SK-N-SH (cell line): ENCODE data around the gene POC1B. TPM values are rescaled to one million over a fixed set of nuclear protein-coding genes. Genes with fewer than 3 reads are reported as not detected.
A peak's percentile ranks its signal among the peaks of the same experiment; 100 is the strongest.

Source experiments
- CTCF ChIA-PET: fragments of 300-600, 350-600 bp; formaldehyde crosslinking; extraction: SDS; loops from one replicate; lab custom pipeline; 2021; lab: Yijun Ruan, JAX
- POLR2A ChIA-PET: fragments of 350-600 bp; sonication (Branson Sonifier 250); formaldehyde crosslinking; extraction: SDS; loops from one replicate; lab custom pipeline; 2020; ENCODE audit warnings: antibody characterized with exemption, inconsistent platforms; lab: Yijun Ruan, JAX
- DNase-seq: peaks from one replicate; pipeline ENCODE4 v3.0.0; 2012
- H2AFZ ChIP-seq: fragments of 200-600 bp; sonication (generic); 2 replicates; pipeline ENCODE4 v1.8.1; 2016; ENCODE audit warnings: antibody characterized with exemption, mild to moderate bottlenecking, low read depth
- H3F3A ChIP-seq: fragments of 200-600 bp; sonication (generic); replicated peaks from 2 replicates; pipeline ENCODE3; 2016; ENCODE audit warnings: antibody characterized with exemption, mild to moderate bottlenecking; ENCODE audit not compliant: insufficient read depth
- H3K27ac ChIP-seq, 2 experiments: fragments of 200-500 bp in 1 of 2; fragments of 200-600 bp in 1 of 2; sonication (Bioruptor generic) in 1 of 2; sonication (generic), shearing (Covaris generic) in 1 of 2; 2 replicates each; pipeline versions ENCODE4 v1.5.1 to v1.6.1; 2014 to 2016; ENCODE audit warnings: low read depth in 2 of 2, inconsistent platforms in 1 of 2, low read length in 1 of 2, mild to moderate bottlenecking in 1 of 2, mixed read lengths in 1 of 2
- H3K27me3 ChIP-seq: fragments of 200-600 bp; sonication (generic), shearing (Covaris generic); 2 replicates; pipeline ENCODE4 v1.6.1; 2016; ENCODE audit warnings: mixed run types; ENCODE audit not compliant: insufficient read depth
- H3K36me3 ChIP-seq, 2 experiments: fragments of 200-500 bp in 1 of 2; fragments of 200-600 bp in 1 of 2; sonication (Bioruptor generic) in 1 of 2; sonication (generic) in 1 of 2; replicated peaks in 1 of 2; 2 replicates each; pipeline versions ENCODE3 to v1.5.1; 2014 to 2016; ENCODE audit warnings: low read length in 1 of 2, mild to moderate bottlenecking in 1 of 2; ENCODE audit not compliant: insufficient read depth in 2 of 2, control insufficient read depth in 1 of 2
- H3K4me1 ChIP-seq, 2 experiments: fragments of 200-500 bp in 1 of 2; fragments of 200-600 bp in 1 of 2; sonication (Bioruptor generic) in 1 of 2; sonication (generic), shearing (Covaris generic) in 1 of 2; 2 replicates each; pipeline versions ENCODE4 v1.5.1 to v1.6.1; 2014 to 2016; ENCODE audit warnings: low read depth in 1 of 2, low read length in 1 of 2, mixed run types in 1 of 2; ENCODE audit not compliant: insufficient read depth in 2 of 2, control insufficient read depth in 1 of 2
- H3K4me2 ChIP-seq: fragments of 200-600 bp; sonication (generic), shearing (Covaris generic); 2 replicates; pipeline ENCODE4 v1.6.1; 2017; ENCODE audit warnings: mixed run types
- H3K4me3 ChIP-seq, 2 experiments: fragments of 200-500 bp in 1 of 2; fragments of 200-600 bp in 1 of 2; sonication (Bioruptor generic) in 1 of 2; sonication (generic), shearing (Covaris generic) in 1 of 2; 2 replicates each; pipeline versions ENCODE4 v1.5.1 to v1.8.1; 2014 to 2016; ENCODE audit warnings: low read depth in 2 of 2, inconsistent platforms in 1 of 2, low read length in 1 of 2, mild to moderate bottlenecking in 1 of 2, mixed read lengths in 1 of 2, moderate library complexity in 1 of 2
- H3K79me2 ChIP-seq: fragments of 200-600 bp; sonication (generic); 2 replicates; pipeline ENCODE4 v1.8.1; 2017; ENCODE audit warnings: mild to moderate bottlenecking; ENCODE audit not compliant: insufficient read depth
- H3K9ac ChIP-seq: fragments of 200-600 bp; sonication (generic); 2 replicates; pipeline ENCODE4 v1.6.1; 2017; ENCODE audit warnings: mixed run types
- H3K9me2 ChIP-seq: fragments of 200-600 bp; sonication (generic); 2 replicates; pipeline ENCODE4 v1.6.1; 2017; ENCODE audit warnings: mixed run types
- H3K9me3 ChIP-seq: fragments of 200-600 bp; sonication (generic); 2 replicates; pipeline ENCODE4 v1.6.1; 2017; ENCODE audit warnings: mixed run types, mild to moderate bottlenecking, moderate library complexity
- H4K20me1 ChIP-seq: fragments of 200-600 bp; sonication (generic); 2 replicates; pipeline ENCODE4 v1.6.1; 2017; ENCODE audit warnings: mild to moderate bottlenecking, mixed run types; ENCODE audit not compliant: insufficient read depth
- CHD2 ChIP-seq: fragments of 150-350 bp; IDR thresholded peaks from 2 replicates; pipeline ENCODE4 v1.6.1; 2018; ENCODE audit warnings: low read length; ENCODE audit not compliant: partially characterized antibody
- ELF1 ChIP-seq: IDR thresholded peaks from 2 replicates; pipeline ENCODE4 v1.4.0; 2012
- EP300 ChIP-seq, 2 experiments: IDR thresholded peaks; 2 replicates each; pipeline versions ENCODE4 v1.4.0 to v1.6.1; 2012; ENCODE audit warnings: borderline replicate concordance in 1 of 2, low read depth in 1 of 2, low read length in 1 of 2
- FOXJ3 ChIP-seq: sonication (generic); formaldehyde crosslinking; IDR thresholded peaks from 2 replicates; pipeline ENCODE4 v1.5.1; 2020; ENCODE audit warnings: mild to moderate bottlenecking, missing genetic modification reagents
- GABPA ChIP-seq: IDR thresholded peaks from 2 replicates; pipeline ENCODE4 v1.4.0; 2012; ENCODE audit warnings: low read depth, mild to moderate bottlenecking
- GATA2 ChIP-seq: sonication (generic); formaldehyde crosslinking; IDR thresholded peaks from 2 replicates; pipeline ENCODE4 v1.5.0; 2020; ENCODE audit warnings: mild to moderate bottlenecking, missing genetic modification reagents
- JUND ChIP-seq: IDR thresholded peaks from 2 replicates; pipeline ENCODE4 v1.4.0; 2012
- MEF2A ChIP-seq: IDR thresholded peaks from 2 replicates; pipeline ENCODE4 v1.4.0; 2012; ENCODE audit warnings: low read depth, borderline replicate concordance
- MXI1 ChIP-seq: IDR thresholded peaks from 2 replicates; pipeline ENCODE4 v1.6.1; 2012; ENCODE audit warnings: mild to moderate bottlenecking, low read depth, low read length, improper control_type of control experiment
- NFIC ChIP-seq: IDR thresholded peaks from 2 replicates; pipeline ENCODE4 v1.4.0; 2012; ENCODE audit warnings: borderline replicate concordance
- RCOR1 ChIP-seq: fragments of 150-350 bp; IDR thresholded peaks from 2 replicates; pipeline ENCODE4 v1.6.1; 2017; ENCODE audit warnings: antibody characterized with exemption, low read length
- SIN3A ChIP-seq: IDR thresholded peaks from 2 replicates; pipeline ENCODE4 v1.6.1; 2012; ENCODE audit warnings: low read depth, mild to moderate bottlenecking, low read length, moderate library complexity, borderline replicate concordance
- SMC3 ChIP-seq: IDR thresholded peaks from 2 replicates; pipeline ENCODE4 v1.6.1; 2012; ENCODE audit warnings: low read depth, low read length, improper control_type of control experiment
- TAF1 ChIP-seq: IDR thresholded peaks from 2 replicates; pipeline ENCODE4 v1.6.1; 2012; ENCODE audit warnings: low read depth, mild to moderate bottlenecking, low read length, moderate library complexity, borderline replicate concordance
- TCF12 ChIP-seq: IDR thresholded peaks from 2 replicates; pipeline ENCODE4 v1.4.0; 2012
- YY1 ChIP-seq: IDR thresholded peaks from 2 replicates; pipeline ENCODE4 v1.4.0; 2012; ENCODE audit warnings: low read depth, mild to moderate bottlenecking
- WGBS: methylation state at CpG from one replicate; pipeline ENCODE4 v1.1.6; 2017; ENCODE audit warnings: low lambda C conversion rate; 5-methylcytosine and 5-hydroxymethylcytosine counted together
- polyA plus RNA-seq, 3 experiments: library from polyadenylated mRNA; depleted of rRNA; stranded (reverse); fragments of >200 nt; gene quantifications; 2 replicates each; pipeline ENCODE4 v1.2.3, GENCODE V29; 2012
- TF ChIP-seq, protein P1 (sequence below): IDR thresholded peaks from 2 replicates; pipeline ENCODE4 v1.4.0; 2012; ENCODE audit warnings: low read depth, borderline replicate concordance
- TF ChIP-seq, protein P2 (sequence below): IDR thresholded peaks from 2 replicates; pipeline ENCODE4 v1.4.0; 2012; ENCODE audit warnings: low read depth
- TF ChIP-seq, protein P3 (sequence below): fragments of 150-350 bp; IDR thresholded peaks from 2 replicates; pipeline ENCODE4 v1.6.1; 2016; ENCODE audit warnings: mild to moderate bottlenecking, low read depth, low read length

Gene POC1B
- polyA plus RNA-seq (2012; rRNA removed): 4.0 and 6.3 TPM in 2 replicates
- polyA plus RNA-seq (2012; cell fraction: cytosol; rRNA removed): 6.8 and 7.2 TPM in 2 replicates
- 1.9 and 5.5 TPM in 2 replicates for polyA plus RNA-seq (2012; cell fraction: nucleus; rRNA removed)

DNA sequence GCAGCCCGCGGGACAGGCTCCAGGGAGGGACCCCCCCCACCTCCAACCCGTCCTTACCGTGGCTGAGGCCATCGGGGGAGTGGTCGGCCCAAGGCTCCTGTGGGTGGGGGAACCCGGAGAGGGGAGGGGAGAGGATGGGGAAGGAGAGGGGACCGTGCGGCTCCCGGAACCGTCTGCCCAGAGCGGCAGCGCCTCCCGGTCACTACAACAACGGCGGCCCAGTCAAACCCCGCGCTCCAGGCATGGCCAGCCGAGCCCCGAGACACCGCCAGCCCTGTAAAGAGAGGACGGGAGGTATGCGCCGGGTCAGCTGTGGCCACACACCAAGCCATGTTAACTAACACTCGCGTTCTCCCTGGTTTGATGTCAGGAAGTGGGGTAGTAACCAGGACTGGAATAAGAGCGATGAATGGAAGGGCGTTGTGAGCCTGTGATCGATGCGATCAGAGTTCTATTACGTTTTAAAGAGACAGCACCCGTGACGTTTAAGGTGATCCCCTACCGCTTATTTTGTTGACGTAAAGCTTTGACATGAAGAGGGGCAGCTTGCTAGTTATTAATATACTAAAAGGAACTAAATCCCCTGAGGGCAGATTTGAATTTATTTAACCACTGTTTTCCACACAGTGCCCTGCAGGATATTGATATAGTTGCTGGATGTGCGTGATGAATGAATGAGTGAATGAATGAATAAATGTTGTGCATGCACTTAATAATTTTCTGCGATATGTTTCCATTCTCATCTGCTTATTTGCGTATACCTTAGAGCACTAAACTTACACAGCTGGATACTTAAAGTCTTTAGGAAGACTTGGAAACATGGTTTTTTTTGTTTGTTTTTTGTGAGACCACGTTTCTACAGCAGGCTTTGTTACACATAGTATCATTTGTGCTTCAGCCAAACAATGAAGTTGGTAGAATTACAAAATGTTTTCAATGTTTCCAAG lies at the start of gene POC1B:
TSS of gene POC1B (minus strand) at position 224 of the 947 bp plus-strand sequence. CDS start at position 72, 152 bp downstream.
- Histone ChIP-seq H3F3A (peaks cover 4% of the 10 kb centered on the region), H3K36me3 (peaks cover 12 to 15% of the 10 kb centered on the region in 2 experiments), H3K4me3 (peak within 1 kb of the TSS; percentile 97 to 99), H3K27ac (peak within 1 kb of the TSS; percentile 81 to 95), H3K9me2 (no peaks in the 10 kb centered on the region), H3K79me2 (peaks cover 42% of the 10 kb centered on the region), H2AFZ (peak within 1 kb of the TSS; percentile 98), H4K20me1 (no peaks in the 10 kb centered on the region), H3K4me1 (peaks cover 12 to 21% of the 10 kb centered on the region in 2 experiments), H3K9me3 (no peaks in the 10 kb centered on the region), H3K9ac (peak within 1 kb of the TSS; percentile 85), H3K4me2 (peak within 1 kb of the TSS; percentile 96), H3K27me3 (no peaks in the 10 kb centered on the region)
- 2% methylated on average over 17 of the region's 39 CpGs for WGBS
- TF ChIP-seq, protein P1, sequence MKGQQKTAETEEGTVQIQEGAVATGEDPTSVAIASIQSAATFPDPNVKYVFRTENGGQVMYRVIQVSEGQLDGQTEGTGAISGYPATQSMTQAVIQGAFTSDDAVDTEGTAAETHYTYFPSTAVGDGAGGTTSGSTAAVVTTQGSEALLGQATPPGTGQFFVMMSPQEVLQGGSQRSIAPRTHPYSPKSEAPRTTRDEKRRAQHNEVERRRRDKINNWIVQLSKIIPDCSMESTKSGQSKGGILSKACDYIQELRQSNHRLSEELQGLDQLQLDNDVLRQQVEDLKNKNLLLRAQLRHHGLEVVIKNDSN: 0 out of 2 replicates have a peak, but pooled peaks have one; percentile 17
- TF ChIP-seq, protein P2, sequence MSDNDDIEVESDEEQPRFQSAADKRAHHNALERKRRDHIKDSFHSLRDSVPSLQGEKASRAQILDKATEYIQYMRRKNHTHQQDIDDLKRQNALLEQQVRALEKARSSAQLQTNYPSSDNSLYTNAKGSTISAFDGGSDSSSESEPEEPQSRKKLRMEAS: peak; percentile 94
- TF ChIP-seq YY1 (peak; percentile 75), EP300 (IDR thresholded peaks at IDR 0.05; ENCODE audit: borderline replicate concordance in 1 of 2, low read depth in 1 of 2, low read length in 1 of 2) (no peak), JUND (no peak), GABPA (peak; percentile 56), FOXJ3 (CRISPR knock-in tag) (peak; percentile 16; the same call in 1 of the 2 replicates), RCOR1 (peak; percentile 7; the same call in 1 of the 2 replicates), CHD2 (peak; percentile 13), ELF1 (peak; percentile 70), TCF12 (no peak), TAF1 (0 out of 2 replicates have a peak, but pooled peaks have one; percentile 29), NFIC (no peak), SIN3A (peak; percentile 91; the same call in 1 of the 2 replicates), MEF2A (no peak), GATA2 (CRISPR knock-in tag) (no peak), SMC3 (peak; percentile 13; the same call in 1 of the 2 replicates), MXI1 (peak; percentile 63)
- TF ChIP-seq, protein P3, sequence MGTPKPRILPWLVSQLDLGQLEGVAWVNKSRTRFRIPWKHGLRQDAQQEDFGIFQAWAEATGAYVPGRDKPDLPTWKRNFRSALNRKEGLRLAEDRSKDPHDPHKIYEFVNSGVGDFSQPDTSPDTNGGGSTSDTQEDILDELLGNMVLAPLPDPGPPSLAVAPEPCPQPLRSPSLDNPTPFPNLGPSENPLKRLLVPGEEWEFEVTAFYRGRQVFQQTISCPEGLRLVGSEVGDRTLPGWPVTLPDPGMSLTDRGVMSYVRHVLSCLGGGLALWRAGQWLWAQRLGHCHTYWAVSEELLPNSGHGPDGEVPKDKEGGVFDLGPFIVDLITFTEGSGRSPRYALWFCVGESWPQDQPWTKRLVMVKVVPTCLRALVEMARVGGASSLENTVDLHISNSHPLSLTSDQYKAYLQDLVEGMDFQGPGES: no peak
- DNase-seq: peak; percentile 89
- POLR2A ChIA-PET: interaction anchor here (0.9 kb wide), 1 partner anchor 18 kb away, joined by 3 read pairs; no protein-coding TSS in a partner anchor
- CTCF ChIA-PET: interaction anchor here (0.8 to 11.5 kb wide), 15 partner anchors 17 to 507 kb away, joined by 3 to 172 read pairs (median 6); no protein-coding TSS in a partner anchor
